GM12874 (cell line): ENCODE results near the gene ISG20L2.

Experiments used
- TF ChIP-seq, protein P1 (sequence below): IDR thresholded peaks from 2 replicates; pipeline ENCODE4 v1.5.1; 2011; ENCODE audit warnings: low read depth, mild to moderate bottlenecking, control low read depth, low read length, moderate library complexity; ENCODE audit not compliant: insufficient read depth

Gene ISG20L2

DNA sequence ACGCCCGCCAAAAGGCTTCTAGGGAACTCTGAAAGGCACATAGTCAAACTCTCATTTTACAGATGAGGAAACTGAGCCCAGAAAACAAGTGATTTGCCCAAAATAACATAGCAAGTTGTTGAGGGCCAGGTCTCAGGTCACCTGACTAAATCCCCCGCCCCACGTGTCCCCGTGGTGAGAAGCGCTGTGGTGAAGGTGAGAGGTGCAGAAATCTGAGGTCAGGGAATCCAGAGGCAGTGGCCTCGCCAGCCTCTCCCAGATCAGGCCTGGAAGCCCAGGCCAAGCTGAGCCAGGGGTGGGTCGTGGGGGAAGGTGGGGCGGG lies 17.8 kb upstream of the ISG20L2 start:
- TF ChIP-seq, protein P1, sequence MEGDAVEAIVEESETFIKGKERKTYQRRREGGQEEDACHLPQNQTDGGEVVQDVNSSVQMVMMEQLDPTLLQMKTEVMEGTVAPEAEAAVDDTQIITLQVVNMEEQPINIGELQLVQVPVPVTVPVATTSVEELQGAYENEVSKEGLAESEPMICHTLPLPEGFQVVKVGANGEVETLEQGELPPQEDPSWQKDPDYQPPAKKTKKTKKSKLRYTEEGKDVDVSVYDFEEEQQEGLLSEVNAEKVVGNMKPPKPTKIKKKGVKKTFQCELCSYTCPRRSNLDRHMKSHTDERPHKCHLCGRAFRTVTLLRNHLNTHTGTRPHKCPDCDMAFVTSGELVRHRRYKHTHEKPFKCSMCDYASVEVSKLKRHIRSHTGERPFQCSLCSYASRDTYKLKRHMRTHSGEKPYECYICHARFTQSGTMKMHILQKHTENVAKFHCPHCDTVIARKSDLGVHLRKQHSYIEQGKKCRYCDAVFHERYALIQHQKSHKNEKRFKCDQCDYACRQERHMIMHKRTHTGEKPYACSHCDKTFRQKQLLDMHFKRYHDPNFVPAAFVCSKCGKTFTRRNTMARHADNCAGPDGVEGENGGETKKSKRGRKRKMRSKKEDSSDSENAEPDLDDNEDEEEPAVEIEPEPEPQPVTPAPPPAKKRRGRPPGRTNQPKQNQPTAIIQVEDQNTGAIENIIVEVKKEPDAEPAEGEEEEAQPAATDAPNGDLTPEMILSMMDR = no peak

- TF ChIP-seq, protein P1 = no peak
These were observed 17.3 kb upstream of the ISG20L2 start for GRCh38 chr1:156745881-156746280.

DNA sequence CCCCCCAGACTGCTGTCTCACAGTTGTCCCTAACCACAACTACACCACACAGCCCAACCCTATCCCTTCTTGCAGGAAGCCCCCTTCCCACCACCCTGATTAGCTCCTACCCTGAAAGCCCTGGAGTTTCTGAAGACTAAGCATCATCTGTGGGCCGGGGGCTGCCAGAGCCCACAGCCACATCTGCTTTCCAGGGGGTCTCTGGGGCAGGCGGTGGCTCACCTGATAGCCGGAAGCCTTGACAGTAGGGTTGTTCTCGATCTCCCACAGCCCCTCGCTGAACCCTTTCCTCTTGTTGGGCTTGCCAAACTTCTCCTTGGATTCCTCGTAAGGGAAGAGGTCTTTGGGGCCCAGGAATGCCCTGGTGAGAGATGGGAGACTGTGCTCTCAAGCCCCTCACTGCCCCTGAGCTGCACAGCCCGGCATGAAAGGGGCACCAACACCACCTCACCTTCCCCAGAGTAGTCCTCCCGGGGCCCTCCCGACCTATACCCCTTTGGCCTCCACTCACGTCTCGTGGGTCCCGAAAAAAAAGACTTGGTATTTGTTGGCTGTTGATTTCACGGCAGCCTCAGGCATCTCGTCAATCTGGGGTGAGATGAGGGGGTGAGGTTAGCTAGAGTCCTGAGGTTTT lies 16.3 kb upstream of the ISG20L2 start:
- TF ChIP-seq, protein P1 = no peak

GRCh38 chr1:156744344-156744743 lies 15.8 kb upstream of the ISG20L2 start:
- TF ChIP-seq, protein P1 = no peak

DNA sequence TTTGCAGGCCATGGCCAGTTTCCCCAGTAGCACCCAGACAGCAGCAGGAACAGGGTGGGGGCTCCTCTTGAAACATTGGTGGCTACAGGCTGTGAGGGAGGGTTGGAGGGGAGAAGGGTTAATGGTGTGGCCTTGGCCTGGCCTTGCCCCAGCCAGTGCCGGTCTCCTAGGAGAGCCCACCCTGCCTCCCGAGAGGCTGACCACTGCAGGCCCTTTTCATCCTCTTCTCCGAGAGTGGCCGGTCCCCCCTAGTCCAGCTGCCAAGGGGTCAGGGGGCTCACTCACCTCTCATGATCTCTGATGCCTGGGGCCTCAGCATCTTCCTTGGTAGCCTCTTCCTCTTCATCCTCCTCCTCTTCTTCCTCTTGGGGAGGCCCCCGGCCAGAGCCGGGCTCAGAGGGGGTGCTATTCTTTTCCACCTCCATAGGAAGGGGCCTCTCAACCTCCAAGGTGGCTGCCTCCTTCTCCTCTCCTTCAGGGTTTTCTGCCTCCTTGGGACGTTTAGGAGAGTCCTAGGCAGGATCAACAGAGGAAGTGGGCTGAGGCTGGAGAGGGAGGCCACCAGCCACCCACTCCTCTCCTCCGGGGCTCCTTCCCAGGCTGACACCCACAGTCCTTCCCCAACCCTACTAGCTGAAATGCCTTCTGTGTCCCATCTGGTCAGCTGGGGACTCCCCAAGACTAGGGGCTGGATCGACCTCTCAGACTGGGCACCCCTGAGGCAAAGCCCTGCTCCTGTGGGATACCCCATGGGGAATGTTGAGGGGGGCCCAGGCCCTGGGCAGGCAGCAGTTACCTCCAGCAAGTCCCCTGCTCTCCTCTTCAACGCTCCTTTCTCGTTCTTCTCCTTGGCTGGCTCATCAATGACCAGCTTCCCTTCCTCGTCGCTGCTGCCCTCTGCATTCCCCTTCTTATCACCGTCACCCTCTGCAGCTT lies 15.1 kb upstream of the ISG20L2 start:
- TF ChIP-seq, protein P1 = no peak

DNA sequence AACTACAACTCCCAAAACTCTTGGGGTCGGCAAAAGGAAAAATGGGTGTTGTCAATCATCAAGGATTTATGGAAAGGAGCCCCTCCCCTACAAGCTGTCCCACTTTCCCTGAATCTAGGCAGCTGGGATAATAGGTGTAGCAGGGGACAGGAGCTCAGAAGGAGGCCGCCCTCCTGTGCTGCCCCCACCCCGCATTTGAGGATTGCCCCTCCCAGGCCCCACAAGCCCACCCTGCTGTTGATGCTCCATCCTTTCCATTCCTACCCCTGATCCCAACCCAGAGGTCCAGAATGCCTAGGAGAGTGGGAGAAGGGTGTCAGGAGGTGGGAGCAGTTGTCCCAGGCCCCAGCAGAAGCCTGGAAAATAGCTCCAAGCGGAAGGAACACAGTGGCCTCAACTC lies 14.2 kb upstream of the ISG20L2 start:
- TF ChIP-seq, protein P1 = no peak

DNA sequence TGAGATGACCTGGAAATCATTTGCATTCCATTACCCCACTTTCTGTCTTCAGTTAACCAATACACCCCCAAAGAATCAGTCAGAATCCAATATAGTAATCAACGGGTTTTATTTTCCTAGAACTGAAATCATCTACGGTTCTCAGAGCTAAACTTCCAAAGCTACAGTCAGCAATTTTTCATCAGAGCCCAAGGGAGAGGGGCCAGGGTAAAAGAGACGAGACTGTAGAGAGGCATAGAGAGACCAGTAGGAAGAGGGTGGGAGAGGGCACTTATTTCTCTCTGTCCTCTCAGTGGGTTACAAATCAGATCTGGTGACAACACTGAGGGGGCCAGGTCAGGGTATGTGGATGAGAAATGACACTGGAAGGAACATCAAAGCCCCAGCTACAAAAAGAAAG lies 13.5 kb upstream of the ISG20L2 start:
- TF ChIP-seq, protein P1 = no peak
